Keratinocyte (primary cell): ENCODE measurements around the gene CELA2B.

Experiments used
- CTCF ChIP-seq, 3 experiments: IDR thresholded peaks in 1 of 3; conservative IDR thresholded peaks in 1 of 3; optimal IDR thresholded peaks in 1 of 3; 2 replicates in 2 of 3; 3 replicates in 1 of 3; pipeline versions ENCODE3 to v1.5.1; 2011; ENCODE audit warnings: low read length in 3 of 3, mild to moderate bottlenecking in 3 of 3, moderate library complexity in 2 of 3, control low read depth in 1 of 3, inconsistent platforms in 1 of 3; ENCODE audit not compliant: insufficient read depth in 2 of 3; ENCODE audit errors: extremely low read depth in 1 of 3
- EZH2 ChIP-seq: IDR thresholded peaks from one replicate; pipeline ENCODE4 v1.6.1; 2012; ENCODE audit warnings: inconsistent platforms, mild to moderate bottlenecking, low read length, moderate library complexity

GRCh38 chr1:15493869-15494390 lies 18.0 kb downstream of the CELA2B start:
- TF ChIP-seq EZH2 = no peak
- no peak for TF ChIP-seq CTCF (optimal IDR thresholded peaks at IDR 0.05 in 1 of 3, IDR thresholded peaks at IDR 0.05 in 1 of 3, conservative IDR thresholded peaks at IDR 0.05 in 1 of 3; ENCODE audit: extremely low read depth in 1 of 3, insufficient read depth in 2 of 3, low read length in 3 of 3)
